Measurements from ENCODE around the gene RGS8.

RGS8 gene

GRCh38 chr1:182642461-182642860 is 41.9 kb downstream of the RGS8 start:
- no peak for DNase-seq (ENCODE audit: low read depth)
- TF ChIP-seq CTCF (IDR thresholded peaks at IDR 0.05; ENCODE audit: insufficient read depth, low read depth, low read length, missing control alignments): no peak
- H3K4me3 ChIP-seq (ENCODE audit: low read depth, low read length): no peak overlapping the region

- DNase-seq (ENCODE audit: low read depth): no peak
- TF ChIP-seq CTCF (IDR thresholded peaks at IDR 0.05; ENCODE audit: insufficient read depth, low read depth, low read length, missing control alignments): no peak
- no peak overlapping the region for H3K4me3 ChIP-seq (ENCODE audit: low read depth, low read length)
Observed at GRCh38 chr1:182641561-182641960, 42.8 kb downstream of the RGS8 start.

- no peak overlapping the region for H3K4me3 ChIP-seq (ENCODE audit: low read depth, low read length)
- DNase-seq (ENCODE audit: low read depth): no peak
- TF ChIP-seq CTCF (IDR thresholded peaks at IDR 0.05; ENCODE audit: insufficient read depth, low read depth, low read length, missing control alignments): no peak
Observed at GRCh38 chr1:182639330-182639729, 45.1 kb downstream of the RGS8 start.

- DNase-seq (ENCODE audit: low read depth): no peak
- H3K4me3 ChIP-seq (ENCODE audit: low read depth, low read length): no peak overlapping the region
- TF ChIP-seq CTCF (IDR thresholded peaks at IDR 0.05; ENCODE audit: insufficient read depth, low read depth, low read length, missing control alignments): no peak
Observed at GRCh38 chr1:182637769-182638168, 46.6 kb downstream of the RGS8 start.

GRCh38 chr1:182635871-182636270 is 48.5 kb downstream of the RGS8 start:
- no peak for DNase-seq (ENCODE audit: low read depth)
- TF ChIP-seq CTCF (IDR thresholded peaks at IDR 0.05; ENCODE audit: insufficient read depth, low read depth, low read length, missing control alignments): no peak
- no peak overlapping the region for H3K4me3 ChIP-seq (ENCODE audit: low read depth, low read length)

Data from GM12865 (cell line).